B cell (primary cell): Measurements from ENCODE around the gene ATP5MC3. TPM values are rescaled to one million over a fixed set of nuclear protein-coding genes. Genes with fewer than 3 reads are reported as not detected.

Source experiments
- ATAC-seq: fragments of 200-7000 bp; cut with Tn5 transposase; one replicate; pipeline ENCODE4 v1.10.0; 2021; ENCODE audit warnings: low read depth, mild to moderate bottlenecking, moderate number of reproducible peaks, moderate library complexity
- CTCF ChIA-PET: fragments of 350-600 bp; sonication (Branson Sonifier 250); formaldehyde crosslinking; loops from one replicate; lab custom pipeline; 2021; ENCODE audit warnings: antibody characterized with exemption, inconsistent platforms; lab: Charles Lee
- POLR2A ChIA-PET: fragments of 350-600 bp; sonication (Branson Sonifier 250); formaldehyde crosslinking; loops from one replicate; lab custom pipeline; 2021; ENCODE audit warnings: antibody characterized with exemption; lab: Charles Lee
- DNase-seq: peaks from one replicate; pipeline ENCODE4 v3.0.0; 2013
- H2AFZ ChIP-seq: 2 replicates; pipeline ENCODE4 v1.6.1; 2012; ENCODE audit warnings: mild to moderate bottlenecking, low read depth, low read length; ENCODE audit not compliant: insufficient read depth, poor library complexity, severe bottlenecking
- H3K27ac ChIP-seq, 2 donors: 1 replicate in 1 of 2; 2 replicates in 1 of 2; pipeline ENCODE4 v1.5.1; 2012 to 2013; ENCODE audit warnings: low read length in 2 of 2, mild to moderate bottlenecking in 2 of 2, moderate library complexity in 1 of 2
- H3K27me3 ChIP-seq, 4 experiments: fragments of 200-600 bp in 1 of 4; sonication (generic) in 1 of 4; replicated peaks in 1 of 4; 1 replicate in 2 of 4; 2 replicates in 2 of 4; pipeline versions ENCODE4 v1.6.1 to v1.7.0; 2013 to 2016; ENCODE audit warnings: low read length in 3 of 4, mild to moderate bottlenecking in 2 of 4, mixed read lengths in 1 of 4, moderate library complexity in 1 of 4; ENCODE audit not compliant: insufficient read depth in 4 of 4, control insufficient read depth in 3 of 4; ENCODE audit errors: control extremely low read depth in 1 of 4
- H3K36me3 ChIP-seq, 2 experiments: replicated peaks in 1 of 2; 1 replicate in 1 of 2; 2 replicates in 1 of 2; pipeline versions ENCODE4 v1.6.1 to v1.7.1; 2013; ENCODE audit warnings: low read length in 1 of 2; ENCODE audit not compliant: insufficient read depth in 2 of 2, control insufficient read depth in 1 of 2; ENCODE audit errors: control extremely low read depth in 1 of 2, extremely low read depth in 1 of 2
- H3K4me1 ChIP-seq, 2 donors: fragments of 200-600 bp in 1 of 2; sonication (generic) in 1 of 2; 1 replicate in 1 of 2; 2 replicates in 1 of 2; pipeline versions ENCODE4 v1.5.1 to v1.6.1; 2013 to 2017; ENCODE audit warnings: low read length in 2 of 2; ENCODE audit not compliant: control insufficient read depth in 2 of 2, insufficient read depth in 2 of 2
- H3K4me2 ChIP-seq: replicated peaks from 2 replicates; pipeline ENCODE3; 2012; ENCODE audit warnings: mild to moderate bottlenecking, low read depth, low read length; ENCODE audit not compliant: poor library complexity, severe bottlenecking
- H3K4me3 ChIP-seq, 5 experiments: fragments of 200-600 bp in 1 of 5; sonication (generic) in 1 of 5; 1 replicate in 3 of 5; 2 replicates in 2 of 5; pipeline versions ENCODE4 v1.5.1 to v1.7.0; 2011 to 2016; ENCODE audit warnings: low read length in 4 of 5, mild to moderate bottlenecking in 4 of 5, low read depth in 2 of 5, control low read depth in 1 of 5, moderate library complexity in 1 of 5; ENCODE audit not compliant: insufficient read depth in 1 of 5; ENCODE audit errors: control extremely low read depth in 1 of 5, extremely low read depth in 1 of 5
- H3K79me2 ChIP-seq: fragments of 200-600 bp; sonication (generic); one replicate; pipeline ENCODE4 v1.6.0; 2016; ENCODE audit warnings: low read length; ENCODE audit not compliant: control insufficient read depth, insufficient read depth
- H3K9ac ChIP-seq: fragments of 200-600 bp; sonication (generic); 2 replicates; pipeline ENCODE4 v1.6.1; 2017; ENCODE audit warnings: mild to moderate bottlenecking, low read length, moderate library complexity
- H3K9me3 ChIP-seq, 3 donors: one replicate each; pipeline versions ENCODE4 v1.6.1 to v1.7.1; 2013; ENCODE audit warnings: low read length in 2 of 3; ENCODE audit not compliant: control insufficient read depth in 2 of 3, insufficient read depth in 1 of 3; ENCODE audit errors: control extremely low read depth in 1 of 3
- H4K20me1 ChIP-seq: 2 replicates; pipeline ENCODE4 v1.6.0; 2012; ENCODE audit warnings: mild to moderate bottlenecking, low read length; ENCODE audit not compliant: insufficient read depth, control insufficient read depth, poor library complexity, severe bottlenecking
- H3K27ac Mint-ChIP-seq: one replicate; pipeline ENCODE4 v1.8.0; 2021; ENCODE audit warnings: mixed read lengths
- H3K27me3 Mint-ChIP-seq: one replicate; pipeline ENCODE4 v1.8.0; 2021; ENCODE audit warnings: mixed read lengths
- H3K4me1 Mint-ChIP-seq: one replicate; pipeline ENCODE4 v1.8.0; 2021; ENCODE audit warnings: mixed read lengths
- H3K4me3 Mint-ChIP-seq: one replicate; pipeline ENCODE4 v1.8.0; 2021; ENCODE audit warnings: mixed read lengths
- H3K9me3 Mint-ChIP-seq: one replicate; pipeline ENCODE4 v1.8.0; 2022; ENCODE audit warnings: mixed read lengths; ENCODE audit not compliant: insufficient read depth
- CTCF ChIP-seq: fragments of 200-600 bp; IDR thresholded peaks from one replicate; pipeline ENCODE4 v1.8.0; 2022; ENCODE audit warnings: antibody characterized with exemption, mild to moderate bottlenecking
- EZH2 ChIP-seq: IDR thresholded peaks from 2 replicates; pipeline ENCODE4 v1.6.1; 2012; ENCODE audit warnings: borderline replicate concordance, low read depth, mild to moderate bottlenecking, moderate library complexity, low read length; ENCODE audit not compliant: insufficient read depth, poor library complexity, severe bottlenecking
- WGBS: methylation state at CpG from one replicate; pipeline ENCODE4 v1.1.5; 2013; ENCODE audit warnings: missing lambda C conversion rate; ENCODE audit not compliant: insufficient coverage; 5-methylcytosine and 5-hydroxymethylcytosine counted together
- intact Hi-C: fragments of 100-400 bp; cut with micrococcal nuclease; formaldehyde crosslinking; loops from one replicate; pipeline ENCODE4 v1.10.0; 2022
- polyA plus RNA-seq: library from polyadenylated mRNA; depleted of rRNA; stranded (reverse); fragments of >200 nt; gene quantifications from 2 replicates; pipeline ENCODE4 v1.2.3, GENCODE V29; 2012
- total RNA-seq, 2 donors: library from RNA; stranded (reverse); fragments of 120-200 nt in 1 of 2; gene quantifications; 1 replicate in 1 of 2; 2 replicates in 1 of 2; pipeline versions ENCODE4 v1.2.3 to v1.2.4, GENCODE V29; 2013 to 2022

ATP5MC3 gene
- total and polyA plus RNA-seq, 2 donors (not counting 1 experiment from before 2014, with no cell fraction given), result 68.5 to 94.1 TPM

- Mint-ChIP-seq H3K9me3 (no peaks in the 10 kb centered on the region), H3K4me1 (no peaks in the 10 kb centered on the region), H3K27ac (no peak overlapping the region), H3K27me3 (peaks cover 14% of the 10 kb centered on the region), H3K4me3 (no peak overlapping the region)
- H4K20me1 ChIP-seq, result no peaks in the 10 kb centered on the region
- ATAC-seq (no peak), DNase-seq (no peak)
- H3K79me2 ChIP-seq, result no peaks in the 10 kb centered on the region
- H3K4me1 ChIP-seq, result no peaks in the 10 kb centered on the region
- intact Hi-C loops, result no loop called here
- no peak overlapping the region for H3K4me2 ChIP-seq
- POLR2A ChIA-PET, result no interaction called here
- CTCF ChIA-PET, result no interaction called here
- H2AFZ ChIP-seq, result no peak overlapping the region
- H3K4me3 ChIP-seq, result no peak overlapping the region
- no peaks in the 10 kb centered on the region for H3K36me3 ChIP-seq
- TF ChIP-seq EZH2, result no peak
- TF ChIP-seq CTCF, result no peak
- H3K9ac ChIP-seq, result no peak overlapping the region
- peaks cover 0 to 21% (median 1%) of the 10 kb centered on the region in 4 experiments for H3K27me3 ChIP-seq
- H3K9me3 ChIP-seq, result no peaks in the 10 kb centered on the region
- no peak overlapping the region for H3K27ac ChIP-seq
These were observed 46.7 kb upstream of the ATP5MC3 start for GRCh38 chr2:175228179-175228578.

- no peaks in the 10 kb centered on the region for H3K9me3 ChIP-seq
- H3K79me2 ChIP-seq, result no peaks in the 10 kb centered on the region
- POLR2A ChIA-PET, result no interaction called here
- no peaks in the 10 kb centered on the region for H3K4me1 Mint-ChIP-seq
- no CpG with 5 or more reads among the region's 1 CpG for WGBS
- no peaks in the 10 kb centered on the region for H4K20me1 ChIP-seq
- H2AFZ ChIP-seq, result no peak overlapping the region
- intact Hi-C loops, result no loop called here
- H3K4me3 Mint-ChIP-seq, result no peak overlapping the region
- TF ChIP-seq EZH2, result no peak
- no peak for TF ChIP-seq CTCF
- H3K27me3 Mint-ChIP-seq, result peaks cover 16% of the 10 kb centered on the region
- H3K4me1 ChIP-seq, result no peaks in the 10 kb centered on the region
- no peak overlapping the region for H3K27ac ChIP-seq
- no peak overlapping the region for H3K4me2 ChIP-seq
- H3K4me3 ChIP-seq, result no peak overlapping the region
- H3K27me3 ChIP-seq, result peaks cover 0 to 21% (median 1%) of the 10 kb centered on the region in 4 experiments
- H3K9ac ChIP-seq, result no peak overlapping the region
- H3K27ac Mint-ChIP-seq, result no peak overlapping the region
- H3K36me3 ChIP-seq, result no peaks in the 10 kb centered on the region
- CTCF ChIA-PET, result no interaction called here
- DNase-seq (no peak), ATAC-seq (no peak)
- no peaks in the 10 kb centered on the region for H3K9me3 Mint-ChIP-seq
These were observed 45.9 kb upstream of the ATP5MC3 start for GRCh38 chr2:175227393-175227792.
